IMR-90 (cell line): ENCODE data around the gene ATRAID. TPM values are rescaled to one million over a fixed set of nuclear protein-coding genes. Genes with fewer than 3 reads are reported as not detected.

Experiments
- ATAC-seq: fragments of 200-7000 bp; cut with Tn5 transposase; 2 replicates; pipeline ENCODE4 v1.9.1; 2020; ENCODE audit warnings: low read depth, mild to moderate bottlenecking, moderate library complexity
- BruUV-seq: library from RNA; stranded (reverse); fragments of 400-500 nt; replicated peaks from 2 replicates; lab custom pipeline; 2021; lab: Mats Ljungman, UMichigan
- CTCF ChIA-PET: fragments of 300-600 bp; formaldehyde crosslinking; extraction: SDS; loops from one replicate; lab custom pipeline; 2021; ENCODE audit warnings: antibody characterized with exemption; lab: Yijun Ruan, JAX
- POLR2A ChIA-PET: fragments of 300-600 bp; sonication (Branson Sonifier 250); formaldehyde crosslinking; loops from one replicate; lab custom pipeline; 2022; ENCODE audit warnings: antibody characterized with exemption; ENCODE audit not compliant: unreplicated experiment; lab: Charles Lee
- DNase-seq: peaks from one replicate; pipeline ENCODE4 v3.0.0; 2013
- H2AFZ ChIP-seq: replicated peaks from 2 replicates; pipeline ENCODE3; 2013; ENCODE audit warnings: low read length, mild to moderate bottlenecking; ENCODE audit not compliant: poor library complexity
- H2AK5ac ChIP-seq: 2 replicates; pipeline ENCODE4 v1.6.1; 2013; ENCODE audit warnings: low read depth, low read length, inconsistent platforms
- H2AK9ac ChIP-seq: replicated peaks from 2 replicates; pipeline ENCODE3; 2013; ENCODE audit warnings: mild to moderate bottlenecking, low read depth, low read length, moderate library complexity; ENCODE audit not compliant: poor library complexity
- H2BK120ac ChIP-seq: 2 replicates; pipeline ENCODE4 v1.6.1; 2013; ENCODE audit warnings: low read depth, low read length, inconsistent platforms
- H2BK15ac ChIP-seq: 3 replicates; pipeline ENCODE4 v1.6.1; 2013; ENCODE audit warnings: low read depth, low read length, inconsistent platforms
- H2BK20ac ChIP-seq: 2 replicates; pipeline ENCODE4 v1.6.1; 2013; ENCODE audit warnings: low read depth, mild to moderate bottlenecking, inconsistent platforms, low read length, moderate library complexity
- H2BK5ac ChIP-seq: 2 replicates; pipeline ENCODE4 v1.6.1; 2013; ENCODE audit warnings: mild to moderate bottlenecking, low read depth, low read length, inconsistent platforms; ENCODE audit not compliant: poor library complexity, severe bottlenecking
- H3K14ac ChIP-seq: replicated peaks from 2 replicates; pipeline ENCODE4 v1.6.1; 2013; ENCODE audit warnings: low read depth, low read length, inconsistent platforms
- H3K18ac ChIP-seq: 2 replicates; pipeline ENCODE4 v1.6.1; 2013; ENCODE audit warnings: low read depth, low read length, control low read depth
- H3K23ac ChIP-seq: 2 replicates; pipeline ENCODE4 v1.6.1; 2013; ENCODE audit warnings: low read depth, low read length, inconsistent platforms
- H3K27ac ChIP-seq: 2 replicates; pipeline ENCODE4 v1.5.1; 2013; ENCODE audit warnings: mild to moderate bottlenecking, control low read depth, low read length; ENCODE audit not compliant: insufficient read depth
- H3K27me3 ChIP-seq: 2 replicates; pipeline ENCODE4 v1.6.1; 2013; ENCODE audit warnings: low read length; ENCODE audit not compliant: control insufficient read depth, insufficient read depth
- H3K36me3 ChIP-seq: 2 replicates; pipeline ENCODE4 v1.6.1; 2013; ENCODE audit warnings: low read length, mixed read lengths; ENCODE audit not compliant: control insufficient read depth, insufficient read depth
- H3K4ac ChIP-seq: 2 replicates; pipeline ENCODE4 v1.6.1; 2013; ENCODE audit warnings: low read depth, low read length, inconsistent platforms
- H3K4me1 ChIP-seq: 2 replicates; pipeline ENCODE4 v1.6.1; 2013; ENCODE audit warnings: low read length, mixed read lengths; ENCODE audit not compliant: control insufficient read depth, insufficient read depth
- H3K4me2 ChIP-seq: 2 replicates; pipeline ENCODE4 v1.6.1; 2013; ENCODE audit warnings: low read depth, mild to moderate bottlenecking, control low read depth, low read length, moderate library complexity
- H3K4me3 ChIP-seq: 2 replicates; pipeline ENCODE4 v1.5.1; 2013; ENCODE audit warnings: low read depth, mild to moderate bottlenecking, control low read depth, low read length, moderate library complexity; ENCODE audit not compliant: insufficient read depth
- H3K56ac ChIP-seq: 2 replicates; pipeline ENCODE4 v1.6.1; 2013; ENCODE audit warnings: low read length, inconsistent platforms; ENCODE audit not compliant: insufficient read depth; ENCODE audit errors: extremely low read depth
- H3K79me1 ChIP-seq, 2 experiments: 2 replicates each; pipeline ENCODE4 v1.6.1; 2013; ENCODE audit warnings: low read length in 2 of 2, inconsistent platforms in 1 of 2, low read depth in 1 of 2
- H3K9ac ChIP-seq: 2 replicates; pipeline ENCODE4 v1.6.1; 2013; ENCODE audit warnings: low read depth, low read length, control low read depth
- H3K9me1 ChIP-seq: 2 replicates; pipeline ENCODE4 v1.6.1; 2013; ENCODE audit warnings: low read length, inconsistent platforms; ENCODE audit not compliant: insufficient read depth
- H3K9me3 ChIP-seq: 2 replicates; pipeline ENCODE4 v1.6.1; 2013; ENCODE audit warnings: low read length; ENCODE audit not compliant: control insufficient read depth, insufficient read depth
- H4K20me1 ChIP-seq: 2 replicates; pipeline ENCODE4 v1.6.1; 2013; ENCODE audit warnings: low read length, inconsistent platforms; ENCODE audit not compliant: insufficient read depth
- H4K5ac ChIP-seq: 2 replicates; pipeline ENCODE4 v1.6.1; 2013; ENCODE audit warnings: mild to moderate bottlenecking, low read depth, low read length, control low read depth
- H4K8ac ChIP-seq, 2 experiments: 2 replicates each; pipeline ENCODE4 v1.6.1; 2013; ENCODE audit warnings: low read depth in 2 of 2, low read length in 2 of 2, control low read depth in 1 of 2, inconsistent platforms in 1 of 2
- H4K91ac ChIP-seq: 2 replicates; pipeline ENCODE4 v1.6.1; 2013; ENCODE audit warnings: low read depth, low read length, inconsistent platforms; ENCODE audit not compliant: insufficient read depth
- BHLHE40 ChIP-seq: fragments of 150-350 bp; IDR thresholded peaks from 2 replicates; pipeline ENCODE4 v1.6.1; 2016; ENCODE audit warnings: mild to moderate bottlenecking, low read depth, low read length
- CEBPB ChIP-seq: IDR thresholded peaks from 2 replicates; pipeline ENCODE4 v1.6.1; 2012; ENCODE audit warnings: low read depth, low read length, improper control_type of control experiment
- CHD1 ChIP-seq: IDR thresholded peaks from 2 replicates; pipeline ENCODE4 v1.6.1; 2012; ENCODE audit warnings: low read depth, low read length, improper control_type of control experiment
- CTCF ChIP-seq: conservative IDR thresholded peaks from 2 replicates; pipeline ENCODE4 v1.5.1; 2012; ENCODE audit warnings: mild to moderate bottlenecking, low read depth, low read length, improper control_type of control experiment
- ELK1 ChIP-seq: fragments of 150-350 bp; IDR thresholded peaks from 2 replicates; pipeline ENCODE4 v1.6.1; 2016; ENCODE audit warnings: low read depth, mild to moderate bottlenecking, low read length, moderate library complexity, borderline replicate concordance
- FOS ChIP-seq: fragments of 150-350 bp; IDR thresholded peaks from 2 replicates; pipeline ENCODE4 v1.6.1; 2016; ENCODE audit warnings: low read depth, low read length
- MAFK ChIP-seq: IDR thresholded peaks from 2 replicates; pipeline ENCODE4 v1.6.1; 2012; ENCODE audit warnings: low read depth, low read length, improper control_type of control experiment
- MAZ ChIP-seq: IDR thresholded peaks from 2 replicates; pipeline ENCODE4 v1.6.1; 2012; ENCODE audit warnings: low read depth, mild to moderate bottlenecking, low read length, improper control_type of control experiment, moderate library complexity, borderline replicate concordance
- MXI1 ChIP-seq: IDR thresholded peaks from 2 replicates; pipeline ENCODE4 v1.6.1; 2012; ENCODE audit warnings: low read depth, mild to moderate bottlenecking, low read length, moderate library complexity, borderline replicate concordance
- NFE2L2 ChIP-seq: fragments of 150-350 bp; IDR thresholded peaks from 2 replicates; pipeline ENCODE4 v1.6.1; 2016; ENCODE audit warnings: low read depth, mild to moderate bottlenecking, low read length
- POLR2A ChIP-seq: IDR thresholded peaks from 2 replicates; pipeline ENCODE4 v1.6.1; 2012; ENCODE audit warnings: mild to moderate bottlenecking, low read depth, low read length
- RAD21 ChIP-seq: IDR thresholded peaks from 2 replicates; pipeline ENCODE4 v1.6.1; 2012; ENCODE audit warnings: low read length, improper control_type of control experiment
- RCOR1 ChIP-seq: IDR thresholded peaks from 2 replicates; pipeline ENCODE4 v1.6.1; 2012; ENCODE audit warnings: mild to moderate bottlenecking, low read length, improper control_type of control experiment; ENCODE audit not compliant: insufficient replicate concordance
- RFX5 ChIP-seq: IDR thresholded peaks from 2 replicates; pipeline ENCODE4 v1.8.0; 2012; ENCODE audit warnings: low read depth, mild to moderate bottlenecking, low read length, moderate library complexity
- SMC3 ChIP-seq: fragments of 150-350 bp; IDR thresholded peaks from 2 replicates; pipeline ENCODE4 v1.6.1; 2016; ENCODE audit warnings: low read depth, mild to moderate bottlenecking, antibody characterized with exemption, low read length, moderate library complexity
- USF2 ChIP-seq: fragments of 150-350 bp; IDR thresholded peaks from 2 replicates; pipeline ENCODE4 v1.6.1; 2017; ENCODE audit warnings: mild to moderate bottlenecking, antibody characterized with exemption, low read length, low read depth
- WGBS, 2 experiments: methylation state at CpG; one replicate each; pipeline versions ENCODE4 v1.1.5 to v1.1.7; 2013; ENCODE audit warnings: missing lambda C conversion rate in 2 of 2; ENCODE audit not compliant: insufficient read length in 1 of 2; ENCODE audit errors: extremely low coverage in 2 of 2; 5-methylcytosine and 5-hydroxymethylcytosine counted together
- dilution Hi-C: fragments of 300-500 bp; cut with HindIII; formaldehyde crosslinking; loops from one replicate; pipeline ENCODE4 v1.14.3; 2018; ENCODE audit warnings: low sequenced_read_pairs; ENCODE audit not compliant: unreplicated experiment
- in situ Hi-C: fragments of 300-500 bp; cut with MboI; formaldehyde crosslinking; loops from 3 replicates; pipeline ENCODE4 v1.14.3; 2019; ENCODE audit warnings: low sequenced_read_pairs, inconsistent platforms, mixed read lengths
- intact Hi-C: fragments of 100-400 bp; cut with micrococcal nuclease; formaldehyde crosslinking; loops from 2 replicates; pipeline ENCODE4 v1.10.0; 2022
- polyA plus RNA-seq, 3 experiments: library from polyadenylated mRNA; depleted of rRNA; stranded (reverse); fragments of >200 nt; gene quantifications; 2 replicates each; pipeline ENCODE4 v1.2.3, GENCODE V29; 2012; ENCODE audit warnings: low replicate concordance in 1 of 3
- total RNA-seq: library from RNA; depleted of rRNA; stranded (reverse); fragments of >200 nt; gene quantifications from 2 replicates; pipeline ENCODE4 v1.2.3, GENCODE V29; 2012

Gene ATRAID
- total and polyA plus RNA-seq, 2 of the 4 experiments (the other 2 are of a cell fraction) = 138 to 173 TPM

GRCh38 chr2:27206346-27206745 is 5.5 kb upstream of the ATRAID start:
- no peak overlapping the region for H3K14ac ChIP-seq
- H3K4me1 ChIP-seq = peaks cover 3% of the 10 kb centered on the region; the same call in 1 of the 2 replicates
- no peaks in the 10 kb centered on the region for H3K27me3 ChIP-seq
- no peak overlapping the region for H2BK15ac ChIP-seq
- in situ Hi-C loops (no loop called here), intact Hi-C loops (no loop called here), dilution Hi-C loops (no loop called here)
- DNase-seq = no peak
- H3K4me3 ChIP-seq = no peak overlapping the region
- no peak for ATAC-seq
- no peak overlapping the region for H4K5ac ChIP-seq
- no peak overlapping the region for H3K9ac ChIP-seq
- H2BK5ac ChIP-seq = no peak overlapping the region
- ChIA-PET POLR2A (no interaction called here), CTCF (no interaction called here)
- no peak overlapping the region for H3K18ac ChIP-seq
- no CpG with 5 or more reads among the region's 6 CpGs for WGBS, 2 experiments
- H4K8ac ChIP-seq = no peak overlapping the region
- BruUV-seq = no TSS peak
- H2AFZ ChIP-seq = no peak overlapping the region
- peaks cover 56% of the 10 kb centered on the region for H3K36me3 ChIP-seq
- H3K4me2 ChIP-seq = no peak overlapping the region
- H3K27ac ChIP-seq = no peak overlapping the region
- H2AK9ac ChIP-seq = no peak overlapping the region
- H3K23ac ChIP-seq = no peak overlapping the region
- H4K20me1 ChIP-seq = no peaks in the 10 kb centered on the region
- H3K56ac ChIP-seq = no peak overlapping the region
- H3K79me1 ChIP-seq = peaks cover 4 to 5% of the 10 kb centered on the region in 2 experiments; a peak in 3 of 4 replicates
- TF ChIP-seq RFX5 (no peak), CEBPB (no peak), RAD21 (no peak), MXI1 (no peak), CHD1 (no peak), FOS (no peak), BHLHE40 (no peak), USF2 (no peak), NFE2L2 (no peak), POLR2A (no peak), ELK1 (no peak), MAFK (no peak), SMC3 (no peak), RCOR1 (no peak), CTCF (no peak), MAZ (no peak)
- no peak overlapping the region for H2AK5ac ChIP-seq
- no peaks in the 10 kb centered on the region; the same call in 1 of the 2 replicates for H3K9me1 ChIP-seq
- H3K9me3 ChIP-seq = no peaks in the 10 kb centered on the region
- H4K91ac ChIP-seq = no peak overlapping the region
- H2BK120ac ChIP-seq = no peak overlapping the region
- no peak overlapping the region for H2BK20ac ChIP-seq
- no peak overlapping the region for H3K4ac ChIP-seq
